Activated CD4-positive, alpha-beta T cell treated with anti-CD3 and anti-CD28 coated beads, Interleukin-10, Interleukin-2, amounts not matched to agents 100 ng/mL and 50 ng/mL, durations not matched to agents 16 hours and 8 hours (primary cell): Measurements from ENCODE around the gene MICB.

Experiments used
- DNase-seq: peaks from one replicate; pipeline ENCODE4 v3.0.0-alpha.2; 2020

The MICB gene

GRCh38 chr6:31513456-31514165 lies 15.7 kb downstream of the MICB start:
- no peak for DNase-seq

- DNase-seq: no peak
Measured at GRCh38 chr6:31521835-31522234, 23.9 kb downstream of the MICB start.

GRCh38 chr6:31525553-31525931 lies 27.6 kb downstream of the MICB start:
- DNase-seq: no peak

GRCh38 chr6:31525932-31526591 lies 28.1 kb downstream of the MICB start:
- DNase-seq: no peak

- DNase-seq: no peak
Measured at GRCh38 chr6:31528307-31528777, 30.4 kb downstream of the MICB start.

- no peak for DNase-seq
Measured at GRCh38 chr6:31528821-31529328, 30.9 kb downstream of the MICB start, which contains the start of gene MCCD1. Gene MCCD1 (plus strand): TSS chr6:31528962. CDS start chr6:31529015, 53 bp downstream.

GRCh38 chr6:31529329-31530150 lies 31.6 kb downstream of the MICB start:
- no peak for DNase-seq

GRCh38 chr6:31530659-31531058 lies 32.7 kb downstream of the MICB start:
- DNase-seq: no peak

- no peak for DNase-seq
Measured at GRCh38 chr6:31531162-31531561, 33.2 kb downstream of the MICB start.

- DNase-seq: no peak
Measured at GRCh38 chr6:31531771-31532643, 34.1 kb downstream of the MICB start.

- DNase-seq: no peak
Measured at GRCh38 chr6:31532644-31533454, 34.9 kb downstream of the MICB start.

GRCh38 chr6:31533455-31533841 lies 35.5 kb downstream of the MICB start:
- peak; percentile 38 for DNase-seq

- DNase-seq: no peak
Measured at GRCh38 chr6:31534011-31534410, 36.1 kb downstream of the MICB start.

GRCh38 chr6:31534521-31535040 lies 36.6 kb downstream of the MICB start:
- DNase-seq: no peak

- DNase-seq: no peak
Measured at GRCh38 chr6:31535538-31536324, 37.8 kb downstream of the MICB start.

GRCh38 chr6:31538805-31539400 lies 41.0 kb downstream of the MICB start:
- no peak for DNase-seq

GRCh38 chr6:31540640-31541039 lies 42.7 kb downstream of the MICB start:
- no peak for DNase-seq

GRCh38 chr6:31541059-31541657 lies 43.2 kb downstream of the MICB start:
- peak; percentile 76 for DNase-seq
